GM19238 (cell line): Measurements from ENCODE around the gene DNAJC10.
"Not testable (repeated sequence)": the region's sequence is repeated elsewhere in the genome, so short reads cannot be mapped to it uniquely, and the experiment has no call there.

Experiments used
- DNase-seq: peaks from one replicate; pipeline ENCODE4 v3.0.0; 2011; ENCODE audit warnings: low spot score; ENCODE audit not compliant: insufficient read length

Gene DNAJC10

DNA sequence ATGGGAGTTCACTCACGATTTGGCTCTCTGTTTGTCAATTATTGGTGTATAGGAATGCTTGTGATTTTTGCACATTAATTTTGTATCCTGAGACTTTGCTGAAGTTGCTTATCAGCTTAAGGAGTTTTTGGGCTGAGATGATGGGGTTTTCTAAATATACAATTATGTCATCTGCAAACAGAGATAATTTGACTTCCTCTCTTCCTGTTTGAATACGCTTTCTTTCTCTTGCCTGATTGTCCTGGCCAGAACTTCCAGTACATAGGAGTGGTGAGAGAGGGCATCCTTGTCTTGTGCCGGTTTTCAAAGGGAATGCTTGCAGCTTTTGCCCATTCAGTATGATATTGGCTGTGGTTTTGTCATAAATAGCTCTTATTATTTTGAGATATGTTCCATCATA lies 66.6 kb downstream of the DNAJC10 start:
- not testable (repeated sequence) for DNase-seq

DNA sequence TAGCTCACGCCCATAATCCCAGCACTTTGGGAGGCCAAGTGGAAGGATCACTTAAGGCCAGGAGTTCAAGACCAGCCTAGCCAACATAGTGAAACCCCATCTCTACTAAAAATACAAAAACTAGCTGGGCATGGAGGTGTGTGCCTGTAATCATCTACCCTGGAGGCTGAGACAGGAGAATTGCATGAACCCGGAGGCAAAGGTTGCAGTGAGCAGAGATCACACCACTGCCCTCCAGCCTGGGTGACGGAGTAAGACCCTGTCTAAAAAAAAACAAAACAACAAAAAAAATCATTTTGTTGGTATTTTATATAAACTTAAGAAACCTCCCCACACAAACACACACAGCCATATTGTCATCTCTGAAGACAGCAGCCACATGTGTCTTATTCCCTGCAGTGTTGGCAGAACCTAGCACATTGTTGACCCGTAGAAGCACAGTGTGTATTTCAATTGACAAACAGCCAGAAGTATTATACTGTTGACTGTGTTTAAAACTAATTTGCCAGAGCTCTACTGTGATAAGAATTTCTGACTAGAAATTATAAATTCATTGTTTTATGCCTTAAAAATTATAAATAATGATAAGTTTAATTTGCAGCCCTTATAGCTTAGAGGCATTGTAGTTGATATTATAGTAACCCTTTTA lies 68.1 kb downstream of the DNAJC10 start:
- no peak for DNase-seq

DNA sequence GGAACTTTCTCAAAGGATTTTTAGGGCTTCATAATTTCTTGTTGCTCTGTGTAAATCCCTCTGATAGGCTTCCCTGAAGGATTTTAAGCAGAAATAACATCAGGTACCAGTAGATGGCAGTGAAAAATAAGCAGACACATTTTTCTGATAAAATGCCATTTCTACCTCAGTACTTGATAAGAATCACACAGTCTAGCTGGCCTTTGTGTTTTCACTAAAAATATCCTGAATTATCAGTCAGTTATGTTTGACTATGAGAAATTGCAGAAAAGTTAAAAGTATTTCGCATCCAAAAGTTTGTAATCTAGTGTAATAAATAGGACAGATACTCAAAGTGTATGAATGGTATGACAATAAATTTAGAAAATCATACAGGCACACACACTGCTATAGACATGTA lies 68.7 kb downstream of the DNAJC10 start:
- DNase-seq: no peak

DNA sequence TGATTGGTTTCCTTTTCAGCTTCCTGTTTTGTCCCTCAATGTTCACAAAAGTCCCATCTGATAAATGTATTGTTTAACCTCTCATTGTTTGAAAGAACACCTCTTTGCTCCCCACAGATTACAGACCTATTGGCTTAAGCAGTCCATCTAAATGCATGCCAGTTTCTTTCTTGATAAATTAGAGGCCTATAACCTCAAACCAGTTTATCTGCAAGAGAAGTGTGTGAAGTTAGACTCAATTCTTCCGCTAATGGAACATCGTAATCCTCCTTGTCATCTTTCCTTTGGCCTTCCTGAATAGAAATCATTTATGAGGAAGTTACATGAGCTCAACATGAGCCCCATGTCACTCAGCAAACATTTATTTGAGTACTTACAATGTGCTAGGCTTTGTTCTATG lies 76.4 kb downstream of the DNAJC10 start:
- DNase-seq: no peak

DNA sequence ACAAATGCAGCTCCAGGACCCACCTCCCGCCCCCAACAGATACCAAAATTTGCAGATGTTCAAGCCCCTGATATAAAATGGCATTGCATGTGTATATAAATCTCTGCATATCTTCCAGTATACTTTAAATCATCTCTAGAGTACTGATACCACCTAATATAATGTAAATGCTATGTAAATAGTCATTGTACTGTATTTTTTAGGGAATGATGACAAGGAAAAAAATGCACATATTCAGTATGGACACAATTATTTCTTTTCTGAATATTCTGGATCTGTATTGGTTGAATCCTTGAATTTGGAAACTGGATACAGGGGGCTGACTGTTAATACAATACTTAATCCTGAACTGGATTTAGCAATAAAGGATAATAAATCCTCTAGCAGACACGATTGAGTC lies 82.7 kb downstream of the DNAJC10 start:
- no peak for DNase-seq

DNA sequence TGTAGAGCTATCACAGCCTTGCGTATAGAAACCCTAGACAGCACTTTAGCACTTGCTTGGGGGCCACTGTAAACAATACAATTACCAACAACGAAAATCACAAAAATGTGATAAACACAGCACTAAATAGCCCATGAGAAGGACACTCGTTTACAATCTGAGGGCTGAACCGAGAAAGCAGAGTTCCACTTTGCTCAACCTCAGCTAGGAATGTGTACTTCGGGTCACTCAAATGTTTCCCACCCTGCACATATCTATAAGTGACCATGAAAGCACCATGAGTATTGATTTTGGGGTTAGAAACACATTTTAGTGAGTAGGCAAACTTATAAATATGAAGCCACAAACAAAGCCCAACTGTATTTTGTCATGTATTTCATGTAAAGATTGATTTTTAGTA lies 88.1 kb downstream of the DNAJC10 start:
- no peak for DNase-seq

DNA sequence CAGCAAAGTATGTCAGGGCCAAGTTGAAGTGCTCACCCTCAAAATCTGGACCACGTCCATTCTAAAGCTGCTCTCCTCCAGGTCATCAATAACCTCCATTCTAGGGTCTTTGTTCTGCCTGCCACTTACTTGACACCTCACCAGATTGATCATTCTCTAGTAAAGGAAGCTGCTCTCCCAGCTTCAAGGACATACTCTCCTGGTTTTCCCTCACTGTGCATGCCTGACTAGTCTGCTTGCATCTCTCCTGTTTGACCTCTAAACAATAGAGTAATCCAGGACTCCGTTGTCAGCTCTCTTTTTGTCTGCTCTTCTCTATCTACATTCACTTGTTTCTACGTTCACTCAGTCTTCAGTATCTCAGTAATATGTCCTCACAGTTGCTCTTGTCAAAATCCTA lies 91.3 kb downstream of the DNAJC10 start:
- DNase-seq: no peak

DNA sequence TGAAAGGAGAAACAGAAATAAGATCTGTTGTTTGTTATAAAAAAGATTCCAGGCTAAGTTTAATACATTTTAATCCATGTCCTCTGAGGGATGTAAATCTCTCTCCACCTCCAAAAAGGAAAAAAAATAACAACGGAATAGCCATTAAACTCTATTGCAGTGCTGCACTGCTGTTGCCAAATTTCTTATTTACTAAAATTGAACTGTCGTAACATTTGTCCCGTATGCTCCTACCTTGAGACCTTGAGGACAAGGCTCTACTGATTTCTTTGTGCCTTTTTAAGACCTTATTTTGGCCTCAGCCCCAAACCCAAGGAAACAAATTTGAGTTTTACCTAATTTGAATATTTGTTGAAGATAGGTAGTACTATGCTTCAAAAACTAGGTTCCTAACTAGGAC lies 94.0 kb downstream of the DNAJC10 start:
- DNase-seq: no peak

DNA sequence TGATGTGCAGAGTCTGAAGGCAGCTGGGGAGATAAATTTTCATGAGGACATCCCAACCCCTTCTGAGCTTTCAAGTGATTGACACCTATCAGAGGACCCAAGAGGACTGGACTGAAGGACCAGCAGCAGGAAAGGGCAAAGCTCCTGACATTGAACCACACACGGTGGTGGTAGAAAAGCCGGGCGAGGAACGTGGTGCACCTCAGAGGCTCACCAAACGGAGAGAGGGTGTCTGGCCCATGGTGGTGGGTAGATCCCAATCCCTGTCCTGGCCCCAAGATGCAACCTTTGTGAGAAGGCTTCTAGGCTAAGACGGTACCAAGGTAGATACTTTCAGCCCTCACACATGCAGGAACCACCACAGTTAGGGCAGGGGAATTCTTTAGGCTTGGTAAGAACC lies 98.3 kb downstream of the DNAJC10 start:
- no peak for DNase-seq

DNA sequence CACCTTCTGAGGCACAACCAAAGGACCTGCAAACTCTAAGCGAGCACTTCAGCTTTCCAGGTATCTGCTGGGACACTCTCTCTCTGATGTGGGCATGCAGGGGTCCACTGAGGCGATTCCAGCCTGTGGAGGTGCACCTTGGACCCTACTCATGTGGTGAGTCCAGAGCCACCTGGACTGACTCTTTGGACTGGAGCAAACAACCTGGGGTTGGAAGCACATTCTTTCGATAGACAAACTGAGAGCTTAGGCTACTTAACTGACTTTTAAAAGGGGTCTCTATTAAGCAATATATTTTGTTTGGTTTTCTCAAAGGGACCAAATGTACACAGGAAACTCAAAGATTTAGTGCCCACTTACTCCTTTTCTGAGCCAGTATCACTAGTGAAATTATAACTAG lies 98.7 kb downstream of the DNAJC10 start:
- DNase-seq: no peak

DNA sequence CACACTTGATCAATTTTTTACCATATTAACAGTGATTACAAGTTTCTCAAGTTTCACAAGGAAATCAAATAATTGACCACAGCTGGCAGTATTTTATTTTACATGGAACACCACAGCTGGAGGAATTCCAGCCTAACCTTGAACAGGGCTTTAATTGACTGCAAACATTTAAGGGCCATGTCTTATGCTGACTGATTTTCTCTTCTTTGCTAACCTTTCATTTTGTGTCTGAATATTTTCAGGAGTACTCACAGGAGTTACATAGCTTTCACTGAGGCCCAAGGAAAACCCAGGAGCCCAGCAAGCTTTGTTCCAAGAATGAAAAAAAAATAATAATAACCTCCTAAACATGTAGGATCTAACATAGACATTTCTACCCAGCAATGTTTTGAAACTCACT lies 100.8 kb downstream of the DNAJC10 start:
- DNase-seq: no peak

DNA sequence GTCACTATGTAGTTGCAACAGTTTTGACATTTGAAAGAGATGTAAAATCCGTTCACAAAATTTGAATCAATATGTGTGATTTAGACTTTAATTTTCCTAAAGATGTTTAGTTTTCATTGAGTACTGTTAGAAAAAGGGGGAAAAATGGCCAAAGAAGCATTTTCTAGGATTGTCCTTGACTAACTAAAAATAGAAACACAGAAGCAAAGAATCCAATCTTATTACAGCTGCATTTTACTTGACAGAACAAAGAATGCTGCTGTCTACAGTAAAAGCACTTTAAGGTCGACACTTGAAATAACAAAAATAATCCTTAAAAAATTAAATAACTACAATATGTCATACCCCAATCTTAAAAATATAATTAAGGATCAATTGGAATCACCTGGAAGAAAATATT lies 101.5 kb downstream of the DNAJC10 start:
- DNase-seq: no peak

DNA sequence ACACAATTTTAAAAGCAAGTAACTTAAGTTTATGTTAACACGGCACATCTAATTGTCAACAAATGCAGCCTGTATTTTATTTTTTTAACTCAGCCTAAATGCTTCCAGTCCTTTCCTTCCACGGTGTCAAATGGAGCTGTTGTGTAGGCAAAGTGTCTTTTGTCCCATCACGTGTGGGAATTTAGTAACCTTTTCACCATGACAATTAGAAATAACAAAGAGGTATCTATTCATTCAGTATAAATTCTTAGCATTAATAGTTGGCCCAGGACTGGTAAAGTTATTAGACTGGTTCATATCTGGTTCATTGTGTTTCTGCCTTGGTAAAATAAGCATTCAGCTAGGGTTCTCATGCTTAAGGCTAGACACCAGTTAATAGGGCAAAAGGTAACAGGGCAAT lies 102.4 kb downstream of the DNAJC10 start:
- no peak for DNase-seq

DNA sequence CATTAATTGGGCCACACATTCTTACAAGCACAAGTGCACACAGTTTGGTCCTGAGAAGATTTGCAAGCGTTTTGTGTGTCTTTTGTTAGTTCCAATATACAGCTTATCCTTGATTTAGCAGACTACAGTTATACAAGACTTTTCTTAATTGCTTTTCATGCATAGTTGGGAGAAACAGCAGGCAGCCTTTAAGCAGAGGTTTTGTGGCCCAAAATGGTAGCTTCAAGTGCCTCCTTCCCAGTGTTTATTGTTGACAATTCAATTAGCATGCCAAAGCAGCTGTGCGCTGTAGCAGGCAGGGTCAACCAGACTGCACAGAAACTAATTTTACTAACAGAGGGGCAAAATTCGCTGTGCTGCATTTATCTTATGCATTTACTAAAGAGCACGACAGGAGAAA lies 102.9 kb downstream of the DNAJC10 start:
- DNase-seq: no peak

DNA sequence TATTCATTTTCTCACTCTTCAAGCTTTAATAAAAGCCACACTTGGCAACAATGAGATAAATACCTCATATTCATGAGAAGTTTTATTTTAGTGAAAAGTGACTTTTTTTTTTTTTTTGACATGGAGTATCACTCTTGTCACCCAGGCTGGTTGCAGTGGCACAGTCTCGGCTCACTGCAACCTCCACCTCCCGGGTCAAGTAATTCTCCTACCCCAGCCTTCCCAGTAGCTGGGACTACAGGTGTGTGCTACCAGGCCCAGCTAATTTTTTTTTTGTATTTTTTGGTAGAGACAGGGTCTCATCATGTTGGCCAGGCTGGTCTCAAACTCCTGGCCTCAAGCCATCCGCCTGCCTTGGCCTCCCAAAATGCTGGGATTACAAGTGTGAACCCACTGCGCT lies 103.4 kb downstream of the DNAJC10 start:
- no peak for DNase-seq

DNA sequence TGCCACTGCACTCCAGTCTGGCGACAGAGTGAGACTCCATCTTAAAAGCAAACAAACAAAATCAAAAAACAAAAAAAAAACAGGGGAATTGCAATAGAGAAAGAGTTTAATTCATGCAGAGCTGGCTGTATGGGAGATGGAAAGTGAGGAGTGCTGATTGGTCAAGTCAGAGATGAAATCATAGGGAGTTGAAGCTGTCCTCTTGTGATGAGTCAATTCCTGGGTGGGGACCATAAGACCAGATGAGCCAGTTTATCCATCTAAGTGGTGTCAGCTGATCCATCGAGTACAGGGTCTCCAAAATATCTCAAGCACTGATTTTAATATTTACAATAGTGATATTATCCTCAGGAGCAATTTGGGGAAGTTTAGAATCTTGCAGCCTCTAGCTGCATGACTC lies 105.1 kb downstream of the DNAJC10 start:
- no peak for DNase-seq

DNA sequence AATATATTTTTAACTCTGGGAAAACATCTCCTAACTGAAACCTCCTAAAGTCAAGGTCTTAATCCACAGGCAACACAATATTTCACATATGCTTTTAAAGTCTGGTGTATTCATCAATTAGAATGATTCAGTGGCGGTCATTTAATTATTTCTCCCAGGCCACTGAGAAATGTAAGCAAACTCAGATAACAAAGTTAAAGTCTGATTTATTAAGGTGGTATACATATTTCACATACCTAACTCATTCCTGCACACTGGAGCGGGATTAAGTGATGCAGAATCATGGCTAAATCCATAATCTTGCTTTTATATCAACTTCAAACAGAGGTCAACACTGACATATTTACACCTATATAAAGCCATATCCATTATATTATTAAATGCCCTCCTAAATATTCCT lies 106.7 kb downstream of the DNAJC10 start:
- DNase-seq: no peak

DNA sequence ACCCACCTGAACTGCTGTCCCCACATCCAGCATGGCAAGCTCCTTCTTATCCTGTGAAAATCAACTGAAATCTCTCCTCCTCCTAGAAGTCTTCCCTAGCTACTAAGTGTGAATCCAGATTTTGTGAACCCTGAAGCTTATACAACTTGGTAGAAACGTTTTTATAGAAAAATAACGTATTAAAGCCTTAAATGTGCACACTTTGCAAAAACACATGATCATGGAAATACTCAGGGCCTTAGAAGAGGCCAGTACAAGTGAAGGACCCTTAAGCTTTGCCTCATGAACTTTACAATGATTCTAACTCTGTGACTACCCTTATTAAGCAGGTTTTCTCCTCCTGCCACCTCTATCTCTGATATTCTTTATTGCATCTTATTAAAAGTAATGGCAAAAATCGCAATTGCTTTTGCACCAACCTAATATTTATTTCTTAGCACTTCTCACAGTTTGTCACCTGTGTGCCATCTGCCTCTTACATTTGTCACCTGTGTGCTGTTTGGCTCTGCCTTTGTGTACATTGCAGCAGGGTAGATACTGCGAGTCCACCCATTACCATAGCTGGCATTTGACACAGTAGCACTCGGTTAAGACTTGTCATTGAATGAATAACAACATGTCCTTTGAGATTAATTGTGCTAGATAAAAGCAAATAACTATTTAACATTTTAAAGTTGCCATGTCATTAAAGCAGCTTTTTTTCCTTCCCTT lies 108.2 kb downstream of the DNAJC10 start:
- DNase-seq: no peak

DNA sequence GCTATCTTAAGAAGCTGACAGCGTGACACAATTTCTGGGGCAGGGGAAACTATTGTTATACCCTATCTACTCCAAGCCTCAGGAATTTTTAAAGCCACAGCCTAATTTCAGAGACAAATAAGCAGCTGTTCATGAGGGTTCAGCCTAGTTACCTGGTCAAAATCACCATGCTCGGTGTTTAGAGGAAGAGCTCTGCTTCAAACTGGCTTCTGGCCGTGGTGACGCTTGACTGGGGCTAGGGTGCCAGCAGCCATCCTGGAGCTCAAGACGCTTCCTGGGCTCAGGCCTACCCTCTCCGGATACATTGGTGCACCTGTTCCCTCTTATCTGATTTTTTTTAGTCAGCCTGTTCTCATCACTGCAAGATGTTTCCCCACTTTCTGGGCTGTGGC lies 108.7 kb downstream of the DNAJC10 start:
- DNase-seq: no peak

DNA sequence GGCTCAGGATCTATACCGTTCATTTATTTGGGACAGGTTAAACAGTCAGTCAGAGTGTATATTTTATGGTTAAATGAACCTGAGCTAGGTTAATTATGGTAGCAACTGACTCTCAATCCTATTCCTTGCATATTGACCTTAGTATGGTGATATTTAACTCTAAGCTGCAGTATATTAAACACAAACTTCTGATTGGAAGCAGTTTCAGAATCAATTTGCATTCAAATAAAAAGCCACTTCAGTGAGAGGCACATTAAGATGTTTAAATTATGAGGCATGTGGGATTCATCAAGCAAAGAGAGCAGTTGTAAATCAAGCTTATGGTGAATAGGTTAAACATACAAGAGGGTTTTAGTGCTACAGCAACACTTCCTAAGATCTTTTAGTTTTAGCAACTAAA lies 110.0 kb downstream of the DNAJC10 start:
- no peak for DNase-seq

DNA sequence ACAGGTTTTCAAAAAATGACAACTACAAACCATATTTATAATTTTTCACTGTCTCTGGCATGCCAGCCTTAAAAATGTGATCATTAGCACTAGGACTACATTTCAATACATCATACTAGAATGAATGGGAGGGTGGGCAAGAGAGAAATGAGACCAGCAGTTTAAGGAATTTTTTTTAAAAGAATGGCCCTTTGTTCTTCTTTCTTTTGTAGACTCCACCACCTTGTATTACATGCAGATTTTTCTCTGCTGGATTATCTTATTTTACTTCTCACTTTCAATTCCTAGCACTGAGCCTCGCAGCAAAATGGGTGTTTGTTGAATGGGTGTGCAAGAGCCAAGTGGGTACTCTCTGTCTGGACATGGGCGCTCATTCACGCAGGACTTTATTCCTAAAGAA lies 110.4 kb downstream of the DNAJC10 start:
- DNase-seq: no peak

DNA sequence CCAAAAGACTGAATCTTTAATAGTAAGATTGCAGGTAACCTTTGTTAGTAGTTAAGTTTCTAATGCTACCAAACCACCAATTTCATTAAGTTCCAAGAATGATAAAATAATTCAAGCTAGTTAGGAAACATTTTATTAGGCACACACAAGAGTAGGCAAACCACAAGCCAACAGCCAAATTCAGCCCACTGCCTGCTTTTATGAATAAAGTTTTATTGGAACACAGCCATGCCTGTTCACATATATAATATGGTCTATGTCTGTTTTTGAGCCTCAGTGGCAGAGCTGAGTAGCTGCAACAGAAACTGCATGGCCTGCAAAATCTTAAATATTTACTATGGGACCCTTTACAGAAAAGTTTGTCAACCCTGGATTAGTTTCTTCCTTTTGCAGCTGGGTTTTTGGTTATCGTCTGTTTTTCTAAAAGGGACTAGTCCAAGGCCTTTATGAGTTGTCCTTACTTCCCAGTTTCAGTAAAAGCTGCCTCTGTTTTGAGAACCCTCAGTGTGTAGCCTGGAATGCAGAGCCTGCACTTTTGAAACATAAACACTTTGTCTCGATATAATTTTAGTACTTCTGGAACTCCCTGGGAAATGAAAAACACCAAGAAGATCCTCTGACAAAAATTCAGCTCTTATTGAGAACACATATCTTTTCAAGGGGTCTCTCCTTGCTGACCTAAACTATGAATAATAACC lies 111.3 kb downstream of the DNAJC10 start:
- DNase-seq: no peak

DNA sequence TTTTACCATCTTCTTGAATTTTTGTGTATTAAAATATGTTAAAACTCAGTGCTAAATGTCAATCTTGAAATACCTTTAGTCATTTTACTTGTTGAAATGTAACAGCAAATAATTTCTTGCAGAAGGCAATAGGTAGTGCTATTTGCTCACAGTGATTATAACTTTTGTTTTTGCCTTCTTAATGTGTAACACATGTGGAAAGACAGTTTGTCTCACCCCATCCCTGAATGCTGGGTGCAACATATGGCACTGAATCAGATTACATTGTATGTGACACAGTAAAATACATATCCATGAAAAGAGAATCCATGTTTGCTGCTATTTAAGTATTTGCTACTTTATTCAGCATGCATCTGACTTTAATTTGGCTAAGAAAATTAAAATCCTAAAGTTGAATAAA lies 115.0 kb downstream of the DNAJC10 start:
- DNase-seq: no peak
